AG10803 (cell line): ENCODE measurements around the gene LRRD1.
"Not testable (repeated sequence)": the region's sequence is repeated elsewhere in the genome, so short reads cannot be mapped to it uniquely, and the experiment has no call there.

Experiments used
- DNase-seq: peaks from one replicate; pipeline ENCODE4 v3.0.0; 2010; ENCODE audit warnings: low read depth
- H3K4me3 ChIP-seq: 2 replicates; pipeline ENCODE4 v1.5.1; 2011; ENCODE audit warnings: mild to moderate bottlenecking, low read length, control low read depth
- TF ChIP-seq, protein P1 (sequence below): conservative IDR thresholded peaks from 2 replicates; pipeline ENCODE4 v1.5.1; 2011; ENCODE audit warnings: mild to moderate bottlenecking, low read length, control low read depth, inconsistent platforms

The LRRD1 gene

DNA sequence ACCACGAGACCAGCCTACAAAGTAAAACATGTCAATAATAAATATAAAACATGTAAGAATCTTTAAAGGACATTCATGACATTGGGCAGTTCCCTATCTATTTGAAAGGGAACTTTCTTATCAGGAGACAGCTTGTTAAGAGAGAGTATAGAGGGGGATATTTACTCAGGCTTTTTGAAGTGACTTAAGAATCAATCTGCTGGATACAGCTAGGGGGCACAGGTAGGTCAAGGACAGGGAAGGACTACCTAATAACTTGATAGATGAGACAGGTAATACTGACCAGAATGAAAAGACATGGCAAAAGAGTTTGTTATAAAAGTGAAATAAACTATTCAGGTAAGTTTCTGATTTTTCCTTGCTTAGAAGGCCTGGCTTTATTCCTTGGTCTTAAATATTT is 21.8 kb upstream of the LRRD1 start:
- TF ChIP-seq, protein P1, sequence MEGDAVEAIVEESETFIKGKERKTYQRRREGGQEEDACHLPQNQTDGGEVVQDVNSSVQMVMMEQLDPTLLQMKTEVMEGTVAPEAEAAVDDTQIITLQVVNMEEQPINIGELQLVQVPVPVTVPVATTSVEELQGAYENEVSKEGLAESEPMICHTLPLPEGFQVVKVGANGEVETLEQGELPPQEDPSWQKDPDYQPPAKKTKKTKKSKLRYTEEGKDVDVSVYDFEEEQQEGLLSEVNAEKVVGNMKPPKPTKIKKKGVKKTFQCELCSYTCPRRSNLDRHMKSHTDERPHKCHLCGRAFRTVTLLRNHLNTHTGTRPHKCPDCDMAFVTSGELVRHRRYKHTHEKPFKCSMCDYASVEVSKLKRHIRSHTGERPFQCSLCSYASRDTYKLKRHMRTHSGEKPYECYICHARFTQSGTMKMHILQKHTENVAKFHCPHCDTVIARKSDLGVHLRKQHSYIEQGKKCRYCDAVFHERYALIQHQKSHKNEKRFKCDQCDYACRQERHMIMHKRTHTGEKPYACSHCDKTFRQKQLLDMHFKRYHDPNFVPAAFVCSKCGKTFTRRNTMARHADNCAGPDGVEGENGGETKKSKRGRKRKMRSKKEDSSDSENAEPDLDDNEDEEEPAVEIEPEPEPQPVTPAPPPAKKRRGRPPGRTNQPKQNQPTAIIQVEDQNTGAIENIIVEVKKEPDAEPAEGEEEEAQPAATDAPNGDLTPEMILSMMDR, result no peak
- DNase-seq, result no peak
- H3K4me3 ChIP-seq, result no peak overlapping the region

DNA sequence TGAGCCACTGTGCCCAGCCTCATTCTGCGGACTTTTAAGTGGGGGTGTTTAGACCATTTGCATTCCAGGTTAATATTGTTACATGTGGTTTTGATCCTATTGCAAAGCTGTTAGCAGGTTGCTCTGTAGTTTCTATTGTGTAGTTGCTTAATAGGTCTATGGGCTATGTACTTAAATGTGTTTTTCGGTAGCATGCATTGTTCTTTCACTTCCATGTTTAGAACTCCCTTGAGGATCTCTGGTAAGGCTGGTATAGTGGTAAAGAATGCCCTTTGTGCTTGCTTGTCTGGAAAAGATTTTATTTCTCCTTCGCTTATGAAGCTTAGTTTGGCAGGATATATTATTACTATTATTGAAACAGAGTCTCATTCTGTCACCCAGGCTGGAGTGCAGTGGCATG is 13.4 kb upstream of the LRRD1 start:
- no peak overlapping the region for H3K4me3 ChIP-seq
- TF ChIP-seq, protein P1, result no peak
- no peak for DNase-seq

DNA sequence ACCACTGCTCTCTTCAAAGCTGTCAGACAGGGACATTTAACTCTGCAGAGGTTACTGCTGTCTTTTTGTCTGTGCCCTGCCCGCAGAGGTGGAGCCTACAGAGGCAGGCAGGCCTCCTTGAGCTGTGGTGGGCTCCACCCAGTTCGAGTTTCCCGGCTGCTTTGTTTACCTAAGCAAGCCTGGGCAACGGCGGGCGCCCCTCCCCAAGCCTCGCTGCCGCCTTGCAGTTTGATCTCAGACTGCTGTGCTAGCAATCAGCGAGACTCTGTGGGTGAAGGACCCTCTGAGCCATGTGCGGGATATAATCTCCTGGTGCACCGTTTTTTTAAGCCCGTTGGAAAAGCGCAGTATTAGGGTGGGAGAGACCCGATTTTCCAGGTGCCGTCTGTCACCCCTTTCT is 10.3 kb upstream of the LRRD1 start:
- not testable (repeated sequence) for DNase-seq, H3K4me3 ChIP-seq

DNA sequence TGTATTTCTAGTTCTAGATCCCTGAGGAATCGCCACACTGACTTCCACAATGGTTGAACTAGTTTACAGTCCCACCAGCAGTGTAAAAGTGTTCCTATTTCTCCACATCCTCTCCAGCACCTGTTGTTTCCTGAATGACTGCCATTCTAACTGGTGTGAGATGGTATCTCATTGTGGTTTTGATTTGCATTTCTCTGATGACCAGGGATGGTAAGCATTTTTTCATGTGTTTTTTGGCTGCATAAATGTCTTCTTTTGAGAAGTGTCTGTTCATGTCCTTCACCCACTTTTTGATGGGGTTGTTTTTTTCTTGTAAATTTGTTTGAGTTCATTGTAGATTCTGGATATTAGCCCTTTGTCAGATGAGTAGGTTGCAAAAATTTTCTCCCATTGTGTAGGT is 5.4 kb upstream of the LRRD1 start:
- not testable (repeated sequence) for DNase-seq, H3K4me3 ChIP-seq

DNA sequence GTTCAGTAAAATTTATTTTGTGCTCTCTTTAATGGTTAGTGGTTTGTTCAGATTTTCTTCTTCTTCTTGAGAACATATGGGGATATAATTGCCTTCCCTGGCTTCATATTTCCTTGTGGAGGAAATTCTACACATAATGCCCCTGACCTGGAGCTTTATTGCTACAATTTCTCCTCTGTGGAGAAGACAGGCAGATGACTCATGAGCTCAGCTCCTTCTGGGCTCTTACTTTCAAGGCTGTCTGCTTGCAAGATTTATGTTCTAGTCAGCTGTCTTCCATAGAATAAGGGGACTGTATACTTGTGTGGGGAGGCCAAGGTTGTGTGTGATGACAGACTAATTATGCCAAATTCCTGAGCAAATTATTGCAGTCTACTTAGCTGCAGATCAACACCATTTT is 1.6 kb downstream of the LRRD1 start:
- DNase-seq, result peak; percentile 39
- TF ChIP-seq, protein P1, result no peak
- no peak overlapping the region for H3K4me3 ChIP-seq

DNA sequence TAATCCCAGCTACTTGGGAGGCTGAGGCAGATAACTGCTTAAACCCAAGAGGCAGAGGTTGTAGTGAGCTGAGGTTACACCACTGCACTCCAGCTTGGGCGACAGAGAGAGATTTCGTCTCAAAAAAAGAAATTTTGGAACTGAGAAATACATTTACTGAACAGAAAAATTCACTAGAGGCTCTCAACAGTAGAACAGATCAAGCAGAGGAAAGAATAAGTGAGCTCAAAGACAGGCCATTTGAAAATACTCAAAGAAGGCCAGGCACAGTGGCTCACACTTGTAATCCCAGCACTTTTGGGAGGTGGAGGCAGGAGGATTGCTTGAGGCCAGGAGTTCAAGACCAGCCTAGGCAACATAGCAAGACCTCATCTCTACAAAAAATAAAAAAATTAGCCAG is 9.4 kb downstream of the LRRD1 start:
- H3K4me3 ChIP-seq, DNase-seq: not testable (repeated sequence)

DNA sequence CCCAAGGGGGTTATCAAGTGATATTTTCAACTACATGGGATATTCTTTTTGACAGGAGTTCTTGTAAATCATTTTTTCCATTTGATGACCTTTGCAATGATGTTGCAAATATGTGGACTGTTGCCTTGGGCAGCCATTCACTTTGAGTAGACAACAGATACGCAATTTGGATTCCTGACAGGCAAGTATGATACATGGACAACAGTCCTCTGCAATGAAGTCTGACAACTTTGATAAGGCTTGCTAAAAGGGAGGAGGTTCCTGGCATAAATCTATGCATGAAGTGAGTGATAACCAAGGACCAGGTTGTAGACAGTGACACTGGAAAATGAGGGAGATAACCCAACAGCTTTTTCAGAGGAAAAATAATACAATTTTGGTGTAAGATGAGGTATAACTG is 17.7 kb downstream of the LRRD1 start:
- DNase-seq, result no peak
- TF ChIP-seq, protein P1, result no peak
- H3K4me3 ChIP-seq, result no peak overlapping the region

DNA sequence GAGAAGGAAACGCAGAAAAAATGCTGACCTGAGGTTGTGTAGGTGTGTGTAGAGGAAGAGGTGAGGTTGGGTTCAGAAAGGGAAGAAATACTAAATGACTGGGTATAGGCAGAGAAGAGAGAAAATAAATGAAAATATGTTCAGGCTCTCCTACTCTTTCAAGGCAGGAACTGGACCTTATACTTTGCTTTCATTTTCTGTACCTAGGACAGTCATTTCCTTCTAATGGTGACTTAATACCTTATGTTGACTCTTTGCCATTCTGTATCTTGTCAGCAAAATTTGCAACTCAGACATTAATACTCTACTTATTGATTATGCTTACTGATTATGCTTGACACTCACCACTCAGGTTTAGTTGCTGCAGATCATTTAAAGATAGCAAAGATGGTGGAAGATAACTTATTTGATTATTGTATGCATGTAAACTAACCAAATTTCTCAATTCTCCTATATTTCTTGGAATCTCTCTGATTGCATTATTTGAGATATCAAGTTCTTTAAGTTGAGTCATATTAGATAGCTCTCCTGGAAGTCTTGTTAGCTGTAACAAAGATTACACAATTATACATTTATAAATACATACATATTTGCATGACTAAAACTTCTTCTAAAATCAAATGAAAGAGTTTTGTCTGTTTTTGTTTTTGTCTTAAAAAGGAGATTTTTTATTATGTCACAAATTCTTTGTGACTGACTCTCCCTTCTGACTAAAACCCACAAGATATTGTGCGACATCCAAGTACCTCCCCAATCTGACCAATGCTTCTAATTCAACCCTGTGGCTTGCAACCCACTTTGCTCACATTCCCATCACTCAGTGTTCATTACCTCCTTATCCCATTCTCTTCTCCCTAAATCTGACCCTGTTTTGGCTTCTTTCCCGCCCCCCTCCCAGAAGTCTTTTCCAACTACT is 20.0 kb downstream of the LRRD1 start:
- no peak overlapping the region for H3K4me3 ChIP-seq
- peak; percentile 93 for DNase-seq
- TF ChIP-seq, protein P1, result no peak

DNA sequence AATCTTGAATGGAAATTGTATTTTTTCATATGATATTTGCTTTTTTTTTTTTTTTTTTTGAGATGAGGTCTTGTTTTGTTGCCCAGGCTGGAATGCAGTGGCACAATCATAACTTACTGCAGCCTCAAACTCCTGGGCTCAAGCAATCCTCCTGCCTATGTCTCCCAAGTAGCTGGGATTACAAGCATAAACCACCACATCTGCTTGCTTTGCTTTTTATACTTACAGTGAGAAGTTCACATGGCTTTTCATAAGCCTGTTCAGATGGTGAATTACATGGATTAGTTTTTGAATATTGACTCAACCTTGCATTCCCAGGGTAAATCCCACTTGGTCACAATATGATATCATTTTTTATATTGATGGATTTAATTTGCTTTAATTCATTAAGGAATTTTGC is 22.0 kb downstream of the LRRD1 start:
- peak; percentile 66 for DNase-seq
- TF ChIP-seq, protein P1, result no peak
- no peak overlapping the region for H3K4me3 ChIP-seq
